GM13977 (cell line): Measurements from ENCODE around the gene SLC17A3.

Experiments
- DNase-seq: peaks from one replicate; pipeline ENCODE4 v3.0.0; 2012; ENCODE audit warnings: low spot score
- in situ Hi-C: fragments of 300-500 bp; cut with MboI; formaldehyde crosslinking; loops from one replicate; pipeline ENCODE4 v1.12.0; 2022; ENCODE audit warnings: low sequenced_read_pairs, low pct_unique_long_range_greater_than_20kb, mixed read lengths, inconsistent platforms; ENCODE audit not compliant: unreplicated experiment
- TF ChIP-seq, protein P1 (sequence below): IDR thresholded peaks from 2 replicates; pipeline ENCODE4 v1.5.1; 2012; ENCODE audit warnings: mild to moderate bottlenecking, control low read depth; ENCODE audit not compliant: insufficient read depth; ENCODE audit errors: extremely low read depth, missing control alignments

Gene SLC17A3

DNA sequence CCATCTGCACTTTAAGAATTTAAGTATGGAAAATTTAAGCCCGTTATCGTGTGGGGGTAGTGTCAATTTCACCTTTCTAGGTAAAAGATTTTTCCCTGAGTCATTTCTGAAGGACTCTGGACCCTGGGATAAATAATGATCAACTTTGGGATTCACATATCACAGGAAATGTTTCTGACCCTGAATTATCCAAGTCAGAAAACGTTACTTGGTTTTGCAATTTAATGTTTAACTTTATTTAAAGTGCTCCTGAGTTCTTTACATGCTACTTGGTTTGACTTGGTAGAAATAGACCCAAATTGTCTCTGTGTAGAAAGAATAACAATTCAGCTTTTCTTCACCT, 1.5 kb upstream of the SLC17A3 start:
- TF ChIP-seq, protein P1, sequence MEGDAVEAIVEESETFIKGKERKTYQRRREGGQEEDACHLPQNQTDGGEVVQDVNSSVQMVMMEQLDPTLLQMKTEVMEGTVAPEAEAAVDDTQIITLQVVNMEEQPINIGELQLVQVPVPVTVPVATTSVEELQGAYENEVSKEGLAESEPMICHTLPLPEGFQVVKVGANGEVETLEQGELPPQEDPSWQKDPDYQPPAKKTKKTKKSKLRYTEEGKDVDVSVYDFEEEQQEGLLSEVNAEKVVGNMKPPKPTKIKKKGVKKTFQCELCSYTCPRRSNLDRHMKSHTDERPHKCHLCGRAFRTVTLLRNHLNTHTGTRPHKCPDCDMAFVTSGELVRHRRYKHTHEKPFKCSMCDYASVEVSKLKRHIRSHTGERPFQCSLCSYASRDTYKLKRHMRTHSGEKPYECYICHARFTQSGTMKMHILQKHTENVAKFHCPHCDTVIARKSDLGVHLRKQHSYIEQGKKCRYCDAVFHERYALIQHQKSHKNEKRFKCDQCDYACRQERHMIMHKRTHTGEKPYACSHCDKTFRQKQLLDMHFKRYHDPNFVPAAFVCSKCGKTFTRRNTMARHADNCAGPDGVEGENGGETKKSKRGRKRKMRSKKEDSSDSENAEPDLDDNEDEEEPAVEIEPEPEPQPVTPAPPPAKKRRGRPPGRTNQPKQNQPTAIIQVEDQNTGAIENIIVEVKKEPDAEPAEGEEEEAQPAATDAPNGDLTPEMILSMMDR: no peak
- no peak for DNase-seq
- in situ Hi-C loops: no loop called here

DNA sequence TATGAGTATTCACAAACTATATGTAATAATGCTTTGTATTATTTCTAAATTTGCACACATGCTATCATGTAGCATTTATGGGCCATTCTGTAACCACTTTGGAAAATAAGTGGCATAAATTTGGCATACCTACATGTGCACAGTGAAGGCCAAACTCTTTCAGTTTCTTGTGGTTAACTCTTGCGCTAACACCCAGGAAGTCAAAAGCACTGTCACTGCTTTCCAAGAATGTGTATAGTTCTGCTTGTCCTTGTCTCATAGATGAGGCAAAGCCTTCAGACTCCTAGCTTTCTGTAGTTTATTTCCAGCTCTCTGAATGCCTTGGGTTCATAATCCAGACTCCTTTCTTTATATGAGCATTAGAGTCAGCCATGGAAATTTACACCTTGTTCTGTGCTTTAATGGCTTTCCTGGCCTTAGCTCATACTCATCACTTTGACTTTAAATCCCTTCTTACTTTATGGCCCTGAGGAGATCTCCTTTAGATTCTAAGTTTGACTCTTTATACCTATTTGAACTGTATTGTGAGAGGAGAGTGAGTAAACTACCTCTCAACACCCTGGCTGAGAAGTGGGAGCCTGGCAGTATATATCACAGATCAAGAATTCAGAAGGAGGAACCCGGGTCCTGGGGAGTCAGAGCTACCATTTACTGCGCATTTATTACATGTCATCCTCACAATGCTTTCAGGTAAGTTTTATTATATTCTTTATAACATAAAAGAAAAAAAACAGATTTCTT, 949 bp upstream of the SLC17A3 start:
- TF ChIP-seq, protein P1: no peak
- DNase-seq: no peak
- in situ Hi-C loops: no loop called here

GRCh38 chr6:25872814-25873213, 1.2 kb downstream of the SLC17A3 start:
- no peak for DNase-seq
- TF ChIP-seq, protein P1: no peak
- in situ Hi-C loops: no loop called here

- DNase-seq: no peak
- in situ Hi-C loops: no loop called here
- TF ChIP-seq, protein P1: no peak
These were observed 4.2 kb downstream of the SLC17A3 start for GRCh38 chr6:25869840-25870239.

DNA sequence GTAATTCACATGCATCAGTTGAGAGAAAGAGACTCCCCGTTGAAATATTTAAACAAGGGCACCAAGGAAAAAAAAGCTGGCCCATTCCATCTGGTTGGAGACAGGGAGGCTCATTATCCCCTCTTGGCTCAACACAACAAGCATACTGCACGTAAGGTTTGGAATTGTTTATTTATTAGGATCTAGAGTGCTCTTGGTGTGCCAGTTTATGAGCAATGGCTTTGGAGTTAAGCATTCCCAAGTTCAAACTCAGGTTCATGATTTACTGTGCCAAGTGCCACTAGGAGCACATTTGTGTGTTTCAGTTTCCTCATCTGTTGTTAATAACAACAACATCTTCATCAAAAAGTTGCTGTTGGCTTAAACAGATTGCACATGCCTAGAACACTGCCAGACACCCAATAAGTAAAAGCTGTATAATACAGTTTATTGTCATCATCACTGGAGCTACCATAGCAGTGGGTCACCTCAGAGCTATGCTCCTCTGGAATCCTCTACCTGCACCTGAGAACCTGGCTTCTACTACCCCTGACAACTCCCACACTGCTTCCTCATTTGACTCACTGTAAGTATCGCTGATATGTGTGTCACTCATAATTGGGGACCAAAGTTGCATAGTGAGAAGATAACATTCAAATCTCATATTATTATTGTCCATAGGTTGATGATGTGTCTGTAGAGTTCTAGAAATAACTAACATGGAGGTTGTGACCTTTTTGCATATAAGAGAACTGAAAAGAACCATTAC, 5.4 kb downstream of the SLC17A3 start:
- no peak for DNase-seq
- in situ Hi-C loops: no loop called here
- TF ChIP-seq, protein P1: no peak

DNA sequence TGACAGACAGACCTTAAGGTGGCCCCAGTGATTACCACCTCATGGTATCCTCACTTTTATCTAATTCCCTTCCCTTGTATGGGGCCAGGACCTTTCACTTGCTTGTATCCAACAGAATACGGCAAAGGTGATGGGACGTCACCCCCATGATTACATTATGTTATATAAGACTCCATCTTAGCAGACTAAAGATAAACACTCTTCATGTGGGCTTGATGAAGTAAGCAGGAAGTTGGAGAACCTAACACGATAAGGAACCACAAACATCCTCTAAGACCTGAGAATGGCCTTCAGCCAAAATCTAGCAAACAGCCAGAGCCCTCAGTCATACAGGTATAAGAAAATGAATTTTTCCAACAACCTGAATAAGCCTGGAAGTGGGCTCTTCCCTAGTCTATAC, 8.0 kb downstream of the SLC17A3 start:
- in situ Hi-C loops: no loop called here
- DNase-seq: no peak
- TF ChIP-seq, protein P1: no peak
